Astrocyte (in vitro differentiated cells and primary cell): ENCODE measurements around the gene FSTL4. TPM values are rescaled to one million over a fixed set of nuclear protein-coding genes. Genes with fewer than 3 reads are reported as not detected.

ENCODE experiments used
- DNase-seq: peaks from one replicate; pipeline ENCODE4 v3.0.0-alpha.2; 2010; ENCODE audit warnings: low read depth
- FAIRE-seq: peaks from 2 replicates; lab custom pipeline; 2011; peaks lifted over from hg19 to GRCh38; lab: Jason Lieb, UNC
- H2AFZ ChIP-seq: 2 replicates; pipeline ENCODE4 v1.6.0; 2012; ENCODE audit warnings: low read depth, low read length, inconsistent platforms
- H3K27ac ChIP-seq: 2 replicates; pipeline ENCODE4 v1.5.1; 2011; ENCODE audit warnings: low read depth, low read length, inconsistent platforms
- H3K27me3 ChIP-seq: 2 replicates; pipeline ENCODE4 v1.6.0; 2011; ENCODE audit warnings: low read length, inconsistent platforms; ENCODE audit not compliant: insufficient read depth
- H3K36me3 ChIP-seq: 2 replicates; pipeline ENCODE4 v1.5.1; 2011; ENCODE audit warnings: low read length, inconsistent platforms; ENCODE audit not compliant: insufficient read depth
- H3K4me1 ChIP-seq: 2 replicates; pipeline ENCODE4 v1.5.1; 2011; ENCODE audit warnings: low read length, inconsistent platforms; ENCODE audit not compliant: insufficient read depth
- H3K4me2 ChIP-seq: 2 replicates; pipeline ENCODE4 v1.6.0; 2012; ENCODE audit warnings: low read length, inconsistent platforms
- H3K4me3 ChIP-seq: 2 replicates; pipeline ENCODE4 v1.5.1; 2011; ENCODE audit warnings: low read depth, mild to moderate bottlenecking, low read length, inconsistent platforms; ENCODE audit not compliant: insufficient read depth
- H3K79me2 ChIP-seq: 2 replicates; pipeline ENCODE4 v1.6.0; 2012; ENCODE audit warnings: mild to moderate bottlenecking, low read length, inconsistent platforms; ENCODE audit not compliant: insufficient read depth
- H3K9ac ChIP-seq: 2 replicates; pipeline ENCODE4 v1.6.0; 2012; ENCODE audit warnings: mild to moderate bottlenecking, low read length, inconsistent platforms
- H3K9me3 ChIP-seq: 2 replicates; pipeline ENCODE4 v1.5.1; 2012; ENCODE audit warnings: low read depth, mild to moderate bottlenecking, low read length, inconsistent platforms; ENCODE audit not compliant: insufficient read depth
- H4K20me1 ChIP-seq: 2 replicates; pipeline ENCODE4 v1.6.0; 2012; ENCODE audit warnings: low read length, inconsistent platforms; ENCODE audit not compliant: insufficient read depth
- H3K27ac Mint-ChIP-seq: one replicate; pipeline ENCODE4 v1.8.0; 2021; ENCODE audit warnings: mild to moderate bottlenecking, mixed read lengths; ENCODE audit not compliant: unreplicated experiment
- H3K27me3 Mint-ChIP-seq: one replicate; pipeline ENCODE4 v1.8.0; 2021; ENCODE audit warnings: low read depth, mixed read lengths; ENCODE audit not compliant: unreplicated experiment
- H3K36me3 Mint-ChIP-seq: one replicate; pipeline ENCODE4 v1.8.0; 2021; ENCODE audit warnings: low read depth, mixed read lengths; ENCODE audit not compliant: unreplicated experiment
- H3K4me1 Mint-ChIP-seq: one replicate; pipeline ENCODE4 v1.8.0; 2021; ENCODE audit warnings: low read depth, mixed read lengths; ENCODE audit not compliant: unreplicated experiment
- H3K4me3 Mint-ChIP-seq: one replicate; pipeline ENCODE4 v1.8.0; 2021; ENCODE audit warnings: mild to moderate bottlenecking, moderate library complexity, mixed read lengths; ENCODE audit not compliant: unreplicated experiment
- H3K9me3 Mint-ChIP-seq: one replicate; pipeline ENCODE4 v1.8.0; 2021; ENCODE audit warnings: mild to moderate bottlenecking, mixed read lengths; ENCODE audit not compliant: unreplicated experiment
- CTCF ChIP-seq: IDR thresholded peaks from 2 replicates; pipeline ENCODE4 v1.5.1; 2011; ENCODE audit warnings: low read depth, mild to moderate bottlenecking, inconsistent platforms, low read length, moderate library complexity; ENCODE audit not compliant: insufficient read depth
- EZH2 ChIP-seq: IDR thresholded peaks from 2 replicates; pipeline ENCODE4 v1.6.1; 2012; ENCODE audit warnings: mild to moderate bottlenecking, low read length, inconsistent platforms; ENCODE audit not compliant: insufficient read depth
- total RNA-seq: library from RNA; stranded (reverse); gene quantifications from 2 replicates; pipeline ENCODE4 v1.2.1, GENCODE V29; 2021

Gene FSTL4
- total RNA-seq, 1 donor from 2014 or later, result not detected

GRCh38 chr5:133222979-133223378, 389.4 kb downstream of the FSTL4 start:
- Mint-ChIP-seq H3K9me3 (peaks cover 2% of the 10 kb centered on the region), H3K4me1 (peaks cover 8% of the 10 kb centered on the region), H3K27ac (peak overlapping the region; percentile 44), H3K4me3 (no peak overlapping the region), H3K36me3 (no peaks in the 10 kb centered on the region), H3K27me3 (peaks cover 27% of the 10 kb centered on the region)
- H2AFZ ChIP-seq, result no peak overlapping the region
- no peak overlapping the region for H3K9ac ChIP-seq
- H3K4me3 ChIP-seq, result no peak overlapping the region
- H3K27me3 ChIP-seq, result no peaks in the 10 kb centered on the region
- no peaks in the 10 kb centered on the region for H4K20me1 ChIP-seq
- H3K4me1 ChIP-seq, result peaks cover 4% of the 10 kb centered on the region
- no peak for TF ChIP-seq EZH2
- no peak for TF ChIP-seq CTCF
- no peak overlapping the region for H3K27ac ChIP-seq
- FAIRE-seq (no peak), DNase-seq (no peak)
- no peak overlapping the region for H3K4me2 ChIP-seq
- no peaks in the 10 kb centered on the region for H3K36me3 ChIP-seq
- H3K9me3 ChIP-seq, result no peaks in the 10 kb centered on the region
- H3K79me2 ChIP-seq, result no peaks in the 10 kb centered on the region

GRCh38 chr5:133222521-133222920, 389.8 kb downstream of the FSTL4 start:
- no peak overlapping the region for H3K4me3 Mint-ChIP-seq
- DNase-seq (no peak), FAIRE-seq (no peak)
- Histone ChIP-seq H3K4me2 (no peak overlapping the region), H3K27me3 (no peaks in the 10 kb centered on the region), H3K27ac (no peak overlapping the region), H3K36me3 (no peaks in the 10 kb centered on the region), H3K4me1 (peaks cover 4% of the 10 kb centered on the region), H3K4me3 (no peak overlapping the region), H4K20me1 (no peaks in the 10 kb centered on the region), H3K79me2 (no peaks in the 10 kb centered on the region), H3K9ac (no peak overlapping the region), H3K9me3 (no peaks in the 10 kb centered on the region), H2AFZ (no peak overlapping the region)
- TF ChIP-seq EZH2, result no peak
- TF ChIP-seq CTCF, result no peak
- no peaks in the 10 kb centered on the region for H3K36me3 Mint-ChIP-seq
- peak overlapping the region; percentile 44 for H3K27ac Mint-ChIP-seq
- H3K4me1 Mint-ChIP-seq, result peaks cover 8% of the 10 kb centered on the region
- peaks cover 2% of the 10 kb centered on the region for H3K9me3 Mint-ChIP-seq
- H3K27me3 Mint-ChIP-seq, result peaks cover 31% of the 10 kb centered on the region

GRCh38 chr5:133222040-133222439, 390.3 kb downstream of the FSTL4 start:
- Mint-ChIP-seq H3K9me3 (peaks cover 2% of the 10 kb centered on the region), H3K4me3 (no peak overlapping the region), H3K36me3 (no peaks in the 10 kb centered on the region), H3K27ac (no peak overlapping the region), H3K27me3 (peaks cover 32% of the 10 kb centered on the region), H3K4me1 (peaks cover 8% of the 10 kb centered on the region)
- no peak overlapping the region for H3K9ac ChIP-seq
- no peak overlapping the region for H2AFZ ChIP-seq
- no peak overlapping the region for H3K27ac ChIP-seq
- peaks cover 4% of the 10 kb centered on the region for H3K4me1 ChIP-seq
- H3K4me3 ChIP-seq, result no peak overlapping the region
- DNase-seq (no peak), FAIRE-seq (no peak)
- H3K79me2 ChIP-seq, result no peaks in the 10 kb centered on the region
- TF ChIP-seq EZH2 (no peak), CTCF (no peak)
- H3K9me3 ChIP-seq, result no peaks in the 10 kb centered on the region
- H4K20me1 ChIP-seq, result no peaks in the 10 kb centered on the region
- no peaks in the 10 kb centered on the region for H3K27me3 ChIP-seq
- no peak overlapping the region for H3K4me2 ChIP-seq
- no peaks in the 10 kb centered on the region for H3K36me3 ChIP-seq
